PC-3 (cell line): ENCODE results near the gene CYP27A1. TPM values are rescaled to one million over a fixed set of nuclear protein-coding genes. Genes with fewer than 3 reads are reported as not detected.
A peak's percentile ranks its signal among the peaks of the same experiment; 100 is the strongest.

Experiments
- ATAC-seq: fragments of 200-7000 bp; cut with Tn5 transposase; 2 replicates; pipeline ENCODE4 v1.9.1; 2020; ENCODE audit warnings: mild to moderate bottlenecking, moderate library complexity
- BruUV-seq: library from RNA; stranded (reverse); fragments of 400-500 nt; replicated peaks from 2 replicates; lab custom pipeline; 2021; lab: Mats Ljungman, UMichigan
- CTCF ChIA-PET: fragments of 300-600 bp; sonication (Branson Sonifier 250); formaldehyde crosslinking; loops from one replicate; lab custom pipeline; 2022; ENCODE audit warnings: antibody characterized with exemption; lab: Charles Lee
- POLR2A ChIA-PET: fragments of 300-600 bp; sonication (Branson Sonifier 250); formaldehyde crosslinking; loops from one replicate; lab custom pipeline; 2022; ENCODE audit warnings: antibody characterized with exemption; ENCODE audit not compliant: unreplicated experiment; lab: Charles Lee
- DNase-seq: peaks from one replicate; pipeline ENCODE4 v3.0.0-alpha.2; 2015
- H2AFZ ChIP-seq: fragments of 300-600 bp; sonication (generic); 2 replicates; pipeline ENCODE4 v1.6.0; 2016; ENCODE audit warnings: antibody characterized with exemption, low read length
- H3F3A ChIP-seq: fragments of 300-600 bp; sonication (generic); one replicate; pipeline ENCODE4 v1.6.0; 2017; ENCODE audit warnings: antibody characterized with exemption, low read length, control low read depth, mild to moderate bottlenecking; ENCODE audit not compliant: unreplicated experiment
- H3K27ac ChIP-seq: fragments of 300-600 bp; sonication (generic); 2 replicates; pipeline ENCODE4 v1.5.1; 2016; ENCODE audit warnings: mild to moderate bottlenecking, low read length
- H3K27me3 ChIP-seq: fragments of 300-600 bp; sonication (generic); 2 replicates; pipeline ENCODE4 v1.6.1; 2016; ENCODE audit warnings: low read length, mixed read lengths
- H3K36me3 ChIP-seq: fragments of 300-600 bp; sonication (generic); 2 replicates; pipeline ENCODE4 v1.6.1; 2016; ENCODE audit warnings: low read depth, mixed run types, low read length, mixed read lengths
- H3K4me1 ChIP-seq: fragments of 300-600 bp; sonication (generic); 2 replicates; pipeline ENCODE4 v1.5.1; 2016; ENCODE audit warnings: low read length; ENCODE audit not compliant: insufficient read depth
- H3K4me2 ChIP-seq: fragments of 300-600 bp; sonication (generic); 2 replicates; pipeline ENCODE4 v1.6.0; 2016; ENCODE audit warnings: low read length
- H3K4me3 ChIP-seq: fragments of 300-600 bp; sonication (generic); 2 replicates; pipeline ENCODE4 v1.5.1; 2016; ENCODE audit warnings: mild to moderate bottlenecking, low read length, mixed read lengths
- H3K79me2 ChIP-seq: fragments of 300-600 bp; sonication (generic); 2 replicates; pipeline ENCODE4 v1.6.1; 2017; ENCODE audit warnings: low read length, mixed read lengths
- H3K9ac ChIP-seq: fragments of 300-600 bp; sonication (generic); 2 replicates; pipeline ENCODE4 v1.6.0; 2016; ENCODE audit warnings: mild to moderate bottlenecking, low read length
- H3K9me2 ChIP-seq: fragments of 300-600 bp; sonication (generic); replicated peaks from 2 replicates; pipeline ENCODE4 v1.6.1; 2016; ENCODE audit warnings: mixed run types, low read length, mixed read lengths
- H3K9me3 ChIP-seq: fragments of 300-600 bp; sonication (generic); 2 replicates; pipeline ENCODE4 v1.6.1; 2016; ENCODE audit warnings: low read length, mixed read lengths
- H4K20me1 ChIP-seq: fragments of 300-600 bp; sonication (generic); 2 replicates; pipeline ENCODE4 v1.6.1; 2016; ENCODE audit warnings: low read length, mixed read lengths
- EZH2 ChIP-seq: fragments of 300-600 bp; sonication (generic); IDR thresholded peaks from one replicate; pipeline ENCODE4 v1.6.1; 2017; ENCODE audit warnings: antibody characterized with exemption, mild to moderate bottlenecking, low read length; ENCODE audit not compliant: unreplicated experiment
- EZH2phosphoT487 ChIP-seq: fragments of 300-600 bp; sonication (generic); IDR thresholded peaks from 2 replicates; pipeline ENCODE4 v1.6.1; 2018; ENCODE audit warnings: mild to moderate bottlenecking, antibody characterized with exemption, low read length, borderline replicate concordance
- intact Hi-C: fragments of 100-400 bp; cut with micrococcal nuclease; formaldehyde crosslinking; loops from 2 replicates; pipeline ENCODE4 v1.9.0; 2023
- total RNA-seq: library from RNA; depleted of rRNA; stranded (reverse); fragments of >200 nt; gene quantifications from 2 replicates; pipeline ENCODE4 v1.2.3, GENCODE V29; 2014
- TF ChIP-seq, protein P1 (sequence below): fragments of 300-600 bp; sonication (generic); conservative IDR thresholded peaks from 2 replicates; pipeline ENCODE4 v1.5.1; 2017; ENCODE audit warnings: antibody characterized with exemption, low read depth, mild to moderate bottlenecking, low read length

Gene CYP27A1
- total RNA-seq, 1 experiment from 2014 or later, result 6.0 TPM

DNA sequence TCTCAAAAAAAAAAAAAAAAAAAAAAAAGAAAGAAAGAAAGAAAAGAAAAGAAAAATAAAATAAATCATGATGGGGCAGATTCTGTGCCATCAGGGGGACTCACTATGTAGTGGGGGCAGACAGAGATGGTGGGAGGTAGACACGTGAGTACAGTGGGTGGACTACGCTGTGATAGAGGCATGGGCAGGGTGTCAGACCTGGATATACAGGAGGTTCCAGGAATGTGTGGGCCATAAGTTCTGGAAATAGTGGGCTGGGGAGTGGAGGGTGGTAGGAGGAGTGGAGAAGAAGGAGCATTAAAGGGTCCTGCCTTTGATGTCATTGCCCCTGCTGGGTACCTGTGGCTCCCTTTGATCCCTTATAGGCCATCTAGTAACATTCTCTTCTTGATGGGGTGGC lies 68.8 kb downstream of the CYP27A1 start:
- Histone ChIP-seq H3K9me2 (no peaks in the 10 kb centered on the region), H3F3A (no peaks in the 10 kb centered on the region), H3K27me3 (no peaks in the 10 kb centered on the region), H3K4me1 (peaks cover 10% of the 10 kb centered on the region), H3K27ac (no peak overlapping the region), H3K4me3 (no peak overlapping the region), H3K79me2 (no peaks in the 10 kb centered on the region), H3K9ac (no peak overlapping the region), H2AFZ (no peak overlapping the region), H3K4me2 (no peak overlapping the region), H3K9me3 (no peaks in the 10 kb centered on the region), H3K36me3 (no peaks in the 10 kb centered on the region), H4K20me1 (no peaks in the 10 kb centered on the region)
- TF ChIP-seq EZH2 (no peak), EZH2phosphoT487 (no peak)
- TF ChIP-seq, protein P1, sequence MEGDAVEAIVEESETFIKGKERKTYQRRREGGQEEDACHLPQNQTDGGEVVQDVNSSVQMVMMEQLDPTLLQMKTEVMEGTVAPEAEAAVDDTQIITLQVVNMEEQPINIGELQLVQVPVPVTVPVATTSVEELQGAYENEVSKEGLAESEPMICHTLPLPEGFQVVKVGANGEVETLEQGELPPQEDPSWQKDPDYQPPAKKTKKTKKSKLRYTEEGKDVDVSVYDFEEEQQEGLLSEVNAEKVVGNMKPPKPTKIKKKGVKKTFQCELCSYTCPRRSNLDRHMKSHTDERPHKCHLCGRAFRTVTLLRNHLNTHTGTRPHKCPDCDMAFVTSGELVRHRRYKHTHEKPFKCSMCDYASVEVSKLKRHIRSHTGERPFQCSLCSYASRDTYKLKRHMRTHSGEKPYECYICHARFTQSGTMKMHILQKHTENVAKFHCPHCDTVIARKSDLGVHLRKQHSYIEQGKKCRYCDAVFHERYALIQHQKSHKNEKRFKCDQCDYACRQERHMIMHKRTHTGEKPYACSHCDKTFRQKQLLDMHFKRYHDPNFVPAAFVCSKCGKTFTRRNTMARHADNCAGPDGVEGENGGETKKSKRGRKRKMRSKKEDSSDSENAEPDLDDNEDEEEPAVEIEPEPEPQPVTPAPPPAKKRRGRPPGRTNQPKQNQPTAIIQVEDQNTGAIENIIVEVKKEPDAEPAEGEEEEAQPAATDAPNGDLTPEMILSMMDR, result no peak
- CTCF ChIA-PET, result no interaction called here
- POLR2A ChIA-PET, result no interaction called here
- BruUV-seq, result no TSS peak
- ATAC-seq (no peak), DNase-seq (no peak)
- intact Hi-C loops, result no loop called here

DNA sequence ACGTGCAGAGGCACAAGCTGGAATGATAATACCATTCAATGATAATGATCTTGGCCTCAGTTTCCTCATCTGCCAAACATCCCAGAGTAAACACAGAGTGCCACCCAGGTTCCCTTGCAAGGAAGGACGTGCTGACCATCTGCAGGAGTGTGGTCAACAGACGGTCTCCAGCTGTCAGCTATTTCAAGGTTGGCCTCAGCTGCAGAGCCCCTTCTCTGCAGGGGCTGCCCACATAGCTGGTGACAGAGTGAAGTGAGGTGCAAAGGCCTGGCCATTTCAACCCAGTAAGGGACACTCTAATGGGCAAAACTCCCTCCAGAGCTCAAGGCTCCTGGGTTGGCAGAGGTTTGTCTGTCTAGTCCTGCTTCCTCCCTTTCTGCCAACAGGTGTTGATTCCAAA lies 69.3 kb downstream of the CYP27A1 start:
- Histone ChIP-seq H3K36me3 (no peaks in the 10 kb centered on the region), H3K79me2 (no peaks in the 10 kb centered on the region), H3K27me3 (no peaks in the 10 kb centered on the region), H2AFZ (no peak overlapping the region), H3K9me2 (no peaks in the 10 kb centered on the region), H3K9me3 (no peaks in the 10 kb centered on the region), H3K4me1 (peaks cover 10% of the 10 kb centered on the region), H3K9ac (no peak overlapping the region), H3K27ac (no peak overlapping the region), H3F3A (no peaks in the 10 kb centered on the region), H4K20me1 (no peaks in the 10 kb centered on the region), H3K4me3 (no peak overlapping the region), H3K4me2 (no peak overlapping the region)
- POLR2A ChIA-PET, result no interaction called here
- CTCF ChIA-PET, result no interaction called here
- intact Hi-C loops, result no loop called here
- ATAC-seq (no peak), DNase-seq (no peak)
- BruUV-seq, result no TSS peak
- TF ChIP-seq EZH2phosphoT487 (no peak), EZH2 (no peak)
- TF ChIP-seq, protein P1, result no peak

DNA sequence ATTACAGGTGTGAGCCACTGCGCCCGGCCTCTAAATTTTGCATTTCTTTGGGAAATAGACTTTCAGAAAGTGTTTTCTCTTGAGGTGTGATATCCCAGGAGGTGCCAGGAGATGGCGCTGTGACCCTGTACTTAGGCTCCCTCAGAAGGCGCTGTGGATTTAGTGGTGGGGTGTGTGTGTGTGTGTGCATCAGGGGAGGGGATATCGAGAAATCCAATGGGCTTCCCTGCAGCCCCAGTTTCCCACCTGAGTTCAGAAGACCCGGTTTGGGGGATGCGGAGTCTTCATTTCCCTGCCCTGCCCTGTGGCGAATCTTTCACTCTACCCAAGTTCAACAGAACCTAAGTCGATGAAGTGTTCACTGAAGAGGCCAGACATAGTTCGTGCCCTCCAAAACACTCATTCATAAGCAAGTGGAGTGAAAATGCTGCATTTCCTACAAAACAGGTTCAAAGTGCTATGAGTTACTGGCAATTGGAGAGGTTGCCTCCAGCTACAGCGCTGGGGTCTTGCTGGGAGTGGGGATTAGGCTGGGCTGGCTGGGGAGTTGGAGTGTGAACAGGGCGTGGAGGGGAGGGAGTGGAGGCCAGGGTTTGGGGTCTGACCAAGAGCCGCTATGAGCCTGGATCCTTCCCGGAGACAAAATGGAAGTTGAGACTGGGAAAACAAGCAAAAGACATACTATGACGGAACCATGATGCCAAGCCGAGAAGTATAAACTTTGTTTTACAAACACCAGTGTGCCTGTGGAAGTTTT lies 71.1 kb downstream of the CYP27A1 start:
- Histone ChIP-seq H3K79me2 (no peaks in the 10 kb centered on the region), H2AFZ (no peak overlapping the region; the same call in 1 of the 2 replicates), H3K9me2 (no peaks in the 10 kb centered on the region), H3K4me3 (no peak overlapping the region), H3K27me3 (no peaks in the 10 kb centered on the region), H3K4me1 (peaks cover 10% of the 10 kb centered on the region), H3K9ac (no peak overlapping the region), H3K27ac (no peak overlapping the region), H3F3A (no peaks in the 10 kb centered on the region), H3K9me3 (no peaks in the 10 kb centered on the region), H4K20me1 (no peaks in the 10 kb centered on the region), H3K36me3 (no peaks in the 10 kb centered on the region), H3K4me2 (no peak overlapping the region)
- intact Hi-C loops, result loop anchor here (2.0 kb wide), 1 partner anchor 46 kb away; no protein-coding TSS in a partner anchor
- ATAC-seq (peak; percentile 50), DNase-seq (peak; percentile 76)
- BruUV-seq, result no TSS peak
- TF ChIP-seq, protein P1, result peak; percentile 85
- TF ChIP-seq EZH2 (no peak), EZH2phosphoT487 (no peak)
- ChIA-PET POLR2A (no interaction called here), CTCF (interaction anchor here (1.1 kb wide), 1 partner anchor 44 kb away, joined by 6 read pairs; no protein-coding TSS in a partner anchor)
